ACC112 (cell line): ENCODE data around the gene JAKMIP1.
"Not testable (repeated sequence)": the region's sequence is repeated elsewhere in the genome, so short reads cannot be mapped to it uniquely, and the experiment has no call there.

ENCODE experiments used
- H2AFZ ChIP-seq: fragments of 200-600 bp; sonication (generic); one replicate; pipeline ENCODE4 v1.6.0; 2017; ENCODE audit warnings: antibody characterized with exemption, low read length; ENCODE audit not compliant: unreplicated experiment
- H3K27ac ChIP-seq: fragments of 200-600 bp; sonication (generic); 2 replicates; pipeline ENCODE4 v1.5.1; 2014; ENCODE audit warnings: low read depth, mild to moderate bottlenecking, antibody characterized with exemption, low read length, moderate library complexity
- H3K27me3 ChIP-seq: fragments of 200-600 bp; sonication (generic); 2 replicates; pipeline ENCODE4 v1.6.1; 2014; ENCODE audit warnings: mild to moderate bottlenecking, antibody characterized with exemption, low read length, moderate library complexity, mixed read lengths; ENCODE audit not compliant: insufficient read depth
- H3K36me3 ChIP-seq: fragments of 200-600 bp; sonication (generic); 2 replicates; pipeline ENCODE4 v1.6.1; 2016; ENCODE audit warnings: mild to moderate bottlenecking, antibody characterized with exemption, low read length, moderate library complexity, mixed read lengths; ENCODE audit not compliant: insufficient read depth
- H3K4me1 ChIP-seq: fragments of 200-600 bp; sonication (generic); one replicate; pipeline ENCODE4 v1.6.1; 2016; ENCODE audit warnings: low read length, mixed read lengths; ENCODE audit not compliant: insufficient read depth, unreplicated experiment, control insufficient read depth
- H3K4me3 ChIP-seq: fragments of 200-600 bp; sonication (generic); 2 replicates; pipeline ENCODE4 v1.5.1; 2014; ENCODE audit warnings: mild to moderate bottlenecking, low read depth, low read length
- H3K79me2 ChIP-seq: fragments of 200-600 bp; sonication (generic); one replicate; pipeline ENCODE4 v1.6.0; 2016; ENCODE audit warnings: low read length; ENCODE audit not compliant: control insufficient read depth, unreplicated experiment, insufficient read depth

Gene JAKMIP1

DNA sequence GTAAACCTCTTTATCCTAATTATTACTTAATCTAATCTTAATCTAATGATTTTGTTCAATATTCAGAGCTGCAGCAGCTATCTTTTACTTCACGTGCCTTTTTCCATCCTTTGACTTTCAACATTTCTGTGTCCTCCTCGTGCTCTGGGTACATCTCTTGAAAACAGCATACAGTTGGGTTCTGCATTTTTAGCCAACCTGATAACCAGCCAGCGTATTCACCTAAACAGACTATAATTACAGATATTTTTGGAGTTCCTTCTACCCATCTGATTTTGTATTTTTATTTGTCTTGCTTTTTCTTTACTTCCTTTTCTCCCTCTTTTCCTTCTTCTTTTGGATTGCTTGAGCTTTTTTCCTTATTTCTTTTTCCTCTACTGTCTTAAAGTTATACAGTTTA, 16.2 kb upstream of the JAKMIP1 start:
- Histone ChIP-seq H3K36me3 (no peaks in the 10 kb centered on the region), H3K4me1 (no peaks in the 10 kb centered on the region), H2AFZ (no peak overlapping the region), H3K79me2 (no peaks in the 10 kb centered on the region), H3K27me3 (peaks cover 81% of the 10 kb centered on the region), H3K27ac (no peak overlapping the region), H3K4me3 (no peak overlapping the region)

DNA sequence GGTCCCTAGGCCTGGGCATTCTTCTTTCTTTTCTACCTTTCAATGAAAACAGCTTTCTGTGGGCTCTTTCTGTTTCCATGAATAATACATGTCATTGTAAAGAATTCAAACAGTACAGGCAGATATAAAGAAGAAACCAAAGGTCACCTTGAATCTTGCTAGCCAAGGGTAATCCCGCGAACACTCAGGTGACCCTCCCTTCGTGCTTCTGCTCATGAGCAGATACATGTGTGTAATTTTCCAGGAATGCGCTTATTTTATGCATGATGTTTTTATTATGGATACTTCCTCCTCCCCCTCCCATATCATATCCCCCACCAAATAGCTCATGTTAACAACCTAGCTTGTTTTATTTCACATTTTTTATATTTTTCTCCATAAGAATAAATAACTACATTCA, 9.6 kb upstream of the JAKMIP1 start:
- Histone ChIP-seq H3K4me3 (no peak overlapping the region), H3K4me1 (no peaks in the 10 kb centered on the region), H3K79me2 (no peaks in the 10 kb centered on the region), H2AFZ (no peak overlapping the region), H3K36me3 (no peaks in the 10 kb centered on the region), H3K27me3 (peaks cover 53% of the 10 kb centered on the region), H3K27ac (no peak overlapping the region)

DNA sequence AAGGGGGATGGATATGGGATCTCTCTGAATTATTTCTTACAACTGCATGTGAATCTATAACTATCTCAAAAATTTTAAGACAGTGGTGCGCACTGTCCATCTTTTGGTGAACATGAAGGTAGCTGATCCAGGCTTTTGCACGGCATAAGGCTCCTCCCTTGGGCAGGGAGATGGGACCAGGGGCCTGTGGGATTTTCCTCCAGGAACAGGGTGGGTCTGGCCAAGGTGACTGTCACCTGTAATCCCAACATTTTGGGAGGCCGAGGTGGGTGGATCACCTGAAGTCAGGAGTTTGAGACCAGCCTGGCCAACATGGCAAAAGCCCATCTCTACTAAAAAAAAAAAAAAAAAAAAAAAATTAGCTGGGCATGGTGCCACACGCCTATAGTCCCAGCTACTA, 8.9 kb upstream of the JAKMIP1 start:
- H3K79me2 ChIP-seq, H2AFZ ChIP-seq, H3K4me3 ChIP-seq: not testable (repeated sequence)

DNA sequence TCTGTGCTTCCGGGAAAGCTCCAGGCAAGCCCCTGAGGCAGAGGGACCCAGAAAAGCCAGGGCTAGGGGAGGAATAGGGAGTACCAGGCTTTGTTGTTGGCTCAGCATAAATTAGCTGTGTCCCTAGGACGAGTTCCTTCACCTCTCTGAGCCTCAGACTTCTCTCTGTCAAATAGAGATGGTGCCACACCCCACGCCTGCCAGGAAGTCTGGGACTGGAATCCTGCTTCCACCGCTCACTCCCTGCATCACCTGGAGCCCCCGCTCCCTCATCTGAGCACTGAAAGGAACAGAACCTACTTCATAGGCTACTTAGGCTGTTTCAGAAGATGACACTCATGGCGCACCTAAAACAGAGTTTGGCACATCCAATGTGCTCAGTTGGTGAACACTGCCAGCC, 8.1 kb upstream of the JAKMIP1 start:
- Histone ChIP-seq H3K36me3 (no peaks in the 10 kb centered on the region), H3K27ac (no peak overlapping the region), H3K27me3 (peaks cover 61% of the 10 kb centered on the region), H3K4me3 (no peak overlapping the region), H3K4me1 (no peaks in the 10 kb centered on the region), H3K79me2 (no peaks in the 10 kb centered on the region), H2AFZ (no peak overlapping the region)

More for the DNA sequence above, 8.9 kb upstream of the JAKMIP1 start:
- not testable (repeated sequence) for H3K4me1 ChIP-seq, H3K36me3 ChIP-seq, H3K27ac ChIP-seq
- H3K27me3 ChIP-seq: peaks cover 53% of the 10 kb centered on the region

DNA sequence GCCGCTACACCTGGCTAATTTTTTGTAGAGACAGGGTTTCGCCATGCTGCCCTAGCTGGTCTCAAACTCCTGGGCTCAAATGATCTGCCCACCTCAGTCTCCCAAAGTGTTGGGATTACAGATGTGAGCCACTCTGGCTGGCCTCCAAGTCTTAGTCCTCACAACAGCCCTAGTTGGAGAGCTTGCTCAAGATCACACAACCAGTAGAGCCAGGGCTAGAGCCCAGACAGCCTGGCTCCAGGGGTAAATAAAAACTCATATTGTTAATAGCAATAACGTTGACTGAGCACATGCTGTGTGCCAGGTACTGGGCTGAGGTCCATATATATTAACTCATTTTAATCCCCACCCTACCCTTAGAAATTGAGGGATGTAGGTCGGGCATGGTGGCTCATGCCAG, 7.3 kb upstream of the JAKMIP1 start:
- Histone ChIP-seq H3K4me3 (no peak overlapping the region), H2AFZ (no peak overlapping the region), H3K27ac (no peak overlapping the region), H3K4me1 (no peaks in the 10 kb centered on the region), H3K79me2 (no peaks in the 10 kb centered on the region), H3K36me3 (no peaks in the 10 kb centered on the region), H3K27me3 (peaks cover 56% of the 10 kb centered on the region)

DNA sequence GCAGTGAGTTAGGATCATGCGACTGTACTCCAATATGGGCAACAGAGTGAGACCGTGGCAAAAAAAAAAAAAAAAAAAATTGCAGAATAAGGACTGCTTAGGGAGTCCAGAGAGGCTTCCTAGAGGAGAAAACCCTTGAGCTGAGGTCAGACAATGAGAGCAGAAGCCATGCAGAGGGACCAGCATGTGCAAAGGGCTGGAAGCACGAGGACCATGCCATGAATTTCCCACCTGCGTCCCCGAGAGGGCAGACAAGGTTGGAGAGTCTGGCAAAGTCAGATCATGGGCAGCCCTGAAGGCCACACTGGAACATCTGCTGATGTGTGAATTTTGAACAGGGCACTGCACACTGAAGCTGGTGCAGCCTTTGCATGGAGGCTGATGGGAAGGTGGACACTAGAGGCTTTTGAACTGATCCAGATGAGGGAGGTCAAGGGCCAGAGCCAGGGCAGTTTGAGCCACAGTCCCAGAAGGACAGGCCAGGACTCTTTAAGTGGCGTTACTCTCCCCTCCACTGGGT, 6.5 kb upstream of the JAKMIP1 start:
- no peak overlapping the region for H2AFZ ChIP-seq
- peaks cover 62% of the 10 kb centered on the region for H3K27me3 ChIP-seq
- H3K4me3 ChIP-seq: no peak overlapping the region

DNA sequence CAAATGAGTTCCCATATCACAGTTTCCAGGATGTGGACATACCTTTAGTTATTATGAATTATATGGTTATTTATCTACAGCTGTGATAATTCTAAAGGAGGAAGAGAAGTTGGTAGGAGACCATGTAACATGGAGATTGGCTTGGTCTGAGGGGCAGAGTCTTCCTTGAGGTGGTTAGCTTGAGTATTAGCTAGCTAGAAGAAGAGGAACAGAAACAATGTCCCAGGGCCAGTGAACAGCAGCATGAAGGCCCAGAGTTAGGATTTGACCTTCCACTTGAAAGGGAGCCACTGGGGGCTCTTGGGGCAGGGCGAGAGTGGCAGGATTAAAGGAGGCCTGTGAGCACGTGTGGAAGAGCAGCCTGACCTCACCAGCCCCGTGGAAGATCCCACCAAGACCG, 5.6 kb upstream of the JAKMIP1 start:
- Histone ChIP-seq H3K27me3 (peaks cover 68% of the 10 kb centered on the region), H3K36me3 (no peaks in the 10 kb centered on the region), H2AFZ (no peak overlapping the region), H3K4me1 (no peaks in the 10 kb centered on the region), H3K27ac (no peak overlapping the region), H3K79me2 (no peaks in the 10 kb centered on the region), H3K4me3 (no peak overlapping the region)

More for the DNA sequence above, 6.5 kb upstream of the JAKMIP1 start:
- H3K79me2 ChIP-seq: no peaks in the 10 kb centered on the region
- H3K36me3 ChIP-seq: no peaks in the 10 kb centered on the region
- no peaks in the 10 kb centered on the region for H3K4me1 ChIP-seq
- H3K27ac ChIP-seq: no peak overlapping the region

DNA sequence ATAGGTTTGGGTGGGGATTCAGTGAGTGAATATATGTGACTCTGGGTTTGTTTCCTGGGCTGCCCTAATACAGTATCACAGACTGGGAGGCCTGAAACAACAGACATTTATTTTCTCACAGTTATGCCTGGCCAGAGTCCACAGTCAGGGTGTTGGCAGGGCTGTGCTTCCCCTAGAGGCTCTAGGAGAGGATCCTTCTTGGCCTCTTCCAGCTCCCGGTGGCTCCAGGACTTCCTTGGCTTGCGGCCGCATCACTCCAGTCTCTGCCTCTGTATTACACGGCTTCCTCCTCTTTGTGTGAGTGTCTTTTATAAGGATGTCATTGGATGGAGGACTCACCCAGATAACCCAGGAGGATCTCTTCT, 5.2 kb upstream of the JAKMIP1 start:
- Histone ChIP-seq H3K4me1 (no peaks in the 10 kb centered on the region), H3K27me3 (peaks cover 73% of the 10 kb centered on the region), H3K79me2 (no peaks in the 10 kb centered on the region), H3K4me3 (no peak overlapping the region), H3K27ac (no peak overlapping the region), H3K36me3 (no peaks in the 10 kb centered on the region), H2AFZ (no peak overlapping the region)

DNA sequence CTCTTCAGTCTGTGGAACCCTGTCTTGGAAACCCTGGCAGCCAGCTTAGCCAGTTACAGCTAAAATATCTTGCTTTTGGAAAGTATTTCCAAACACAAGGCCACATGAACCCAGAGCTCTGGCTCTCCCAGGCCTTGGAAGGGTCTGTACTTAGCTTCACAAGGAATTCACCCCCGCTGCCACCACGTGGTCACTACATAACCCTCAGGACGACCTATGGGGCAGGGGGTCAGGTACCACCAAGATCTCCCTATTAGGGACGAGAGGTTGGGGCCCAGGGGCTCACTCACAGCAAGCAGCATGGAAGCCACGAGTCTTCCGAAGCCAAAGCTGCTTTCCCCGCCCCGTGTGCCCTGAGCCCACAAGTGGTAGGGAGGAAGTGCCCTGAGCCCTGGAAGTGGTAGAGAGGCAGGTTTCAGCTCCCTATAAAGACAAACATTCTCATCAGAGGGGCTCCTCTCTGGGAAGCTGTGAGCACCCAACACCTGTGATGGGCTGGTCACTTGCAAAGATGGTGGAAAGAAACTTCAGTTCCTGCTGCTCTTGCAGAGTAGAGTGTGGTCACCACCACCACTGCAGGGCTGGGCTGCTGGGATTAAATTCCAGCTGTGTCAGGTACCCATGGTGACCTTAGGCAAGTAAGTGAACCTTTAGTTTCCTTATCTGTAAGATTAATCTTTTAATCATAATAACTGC, 4.7 kb upstream of the JAKMIP1 start:
- Histone ChIP-seq H3K79me2 (no peaks in the 10 kb centered on the region), H3K27me3 (peaks cover 75% of the 10 kb centered on the region), H3K4me1 (no peaks in the 10 kb centered on the region), H3K36me3 (no peaks in the 10 kb centered on the region), H2AFZ (no peak overlapping the region), H3K4me3 (no peak overlapping the region), H3K27ac (no peak overlapping the region)

DNA sequence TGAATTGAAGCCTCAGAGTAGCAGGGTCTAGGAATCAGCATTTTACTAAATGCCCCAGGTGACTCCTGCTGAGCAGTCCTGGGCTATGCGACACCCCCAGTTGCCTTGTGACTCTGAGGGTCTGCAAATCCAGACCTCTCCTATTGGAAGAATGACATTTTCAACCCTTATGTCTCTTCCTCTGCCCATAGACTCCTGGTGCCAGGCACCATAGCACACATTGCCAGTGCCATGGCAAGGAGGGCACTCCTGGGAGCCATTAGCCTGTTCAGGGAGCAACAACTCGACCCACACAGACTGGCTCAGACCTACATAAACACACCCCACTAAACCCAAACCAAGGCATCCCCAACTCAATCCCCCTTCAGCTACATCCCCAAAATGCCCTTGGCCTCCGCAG, 3.7 kb upstream of the JAKMIP1 start:
- Histone ChIP-seq H3K79me2 (no peaks in the 10 kb centered on the region), H2AFZ (no peak overlapping the region), H3K27me3 (peaks cover 84% of the 10 kb centered on the region), H3K4me3 (no peak overlapping the region), H3K27ac (no peak overlapping the region), H3K36me3 (no peaks in the 10 kb centered on the region), H3K4me1 (no peaks in the 10 kb centered on the region)

DNA sequence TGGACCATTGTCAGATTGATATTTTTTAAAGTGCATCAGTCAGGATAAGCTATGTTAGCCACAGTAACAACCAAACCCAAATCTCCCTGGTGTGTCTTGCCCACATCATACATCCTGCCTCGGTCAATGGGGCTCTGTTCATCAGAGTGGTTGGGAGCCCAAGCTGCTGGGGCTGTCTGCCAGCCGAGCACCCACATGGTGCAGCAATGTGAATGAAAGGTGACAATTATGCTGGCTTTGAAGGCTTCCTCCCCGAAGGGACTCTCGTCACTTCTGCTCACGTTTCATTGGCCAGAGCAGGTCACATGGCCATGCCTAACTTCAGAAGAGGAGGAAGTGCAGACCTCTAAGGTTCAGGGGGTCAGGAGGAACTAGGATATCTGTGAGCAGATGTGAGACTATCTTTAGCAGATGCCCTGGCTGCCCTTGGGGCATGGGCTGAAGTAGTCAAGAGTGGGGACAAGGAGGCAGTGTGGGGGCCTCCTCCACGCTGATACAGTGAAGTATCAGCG, 1.3 kb upstream of the JAKMIP1 start:
- Histone ChIP-seq H3K27me3 (peaks cover 86% of the 10 kb centered on the region), H3K36me3 (no peaks in the 10 kb centered on the region), H3K79me2 (no peaks in the 10 kb centered on the region), H2AFZ (no peak overlapping the region), H3K27ac (no peak overlapping the region), H3K4me3 (no peak overlapping the region), H3K4me1 (no peaks in the 10 kb centered on the region)
